NCI-H128 (cell line): ENCODE measurements around the gene C1QTNF12.

Source experiments
- DNase-seq: peaks from one replicate; lab custom pipeline; 2025; ENCODE audit not compliant: unreplicated experiment; lab: John Stamatoyannopoulos, UW

C1QTNF12 gene

GRCh38 chr1:1241588-1242219 is 4.8 kb downstream of the C1QTNF12 start:
- no peak for DNase-seq

GRCh38 chr1:1240822-1241587 is 5.5 kb downstream of the C1QTNF12 start:
- no peak for DNase-seq

- no peak for DNase-seq
These were observed 6.2 kb downstream of the C1QTNF12 start for GRCh38 chr1:1240348-1240732.

- no peak for DNase-seq
These were observed 6.7 kb downstream of the C1QTNF12 start for GRCh38 chr1:1239614-1240347.

GRCh38 chr1:1239227-1239613 is 7.3 kb downstream of the C1QTNF12 start:
- no peak for DNase-seq

GRCh38 chr1:1238702-1239178 is 7.8 kb downstream of the C1QTNF12 start:
- DNase-seq: no peak

- no peak for DNase-seq
These were observed 8.4 kb downstream of the C1QTNF12 start for GRCh38 chr1:1237874-1238701.

GRCh38 chr1:1236945-1237873 is 9.3 kb downstream of the C1QTNF12 start:
- no peak for DNase-seq

GRCh38 chr1:1236176-1236763 is 10.3 kb downstream of the C1QTNF12 start:
- DNase-seq: no peak

- no peak for DNase-seq
These were observed 11.3 kb downstream of the C1QTNF12 start for GRCh38 chr1:1235016-1235744.

- no peak for DNase-seq
These were observed 12.2 kb downstream of the C1QTNF12 start for GRCh38 chr1:1234180-1234808.

- no peak for DNase-seq
These were observed 13.0 kb downstream of the C1QTNF12 start for GRCh38 chr1:1233567-1233892.

- no peak for DNase-seq
These were observed 13.5 kb downstream of the C1QTNF12 start for GRCh38 chr1:1232796-1233566.

GRCh38 chr1:1232208-1232795 is 14.2 kb downstream of the C1QTNF12 start, which contains the start of gene B3GALT6:
Gene B3GALT6 (plus strand): TSS chr1:1232237. CDS start chr1:1232279, 42 bp downstream.
- no peak for DNase-seq

GRCh38 chr1:1231400-1232207 is 14.9 kb downstream of the C1QTNF12 start, which contains the start of gene SDF4:
Gene SDF4 (minus strand): TSS chr1:1232001. CDS start chr1:1228772, 3,229 bp downstream.
- DNase-seq: peak; percentile 97

GRCh38 chr1:1230656-1231399 is 15.7 kb downstream of the C1QTNF12 start:
- no peak for DNase-seq
